ENCODE results near the gene NHS. TPM values are rescaled to one million over a fixed set of nuclear protein-coding genes. Genes with fewer than 3 reads are reported as not detected.

The NHS gene
- total RNA-seq, 1 donor from 2014 or later = 6.6 TPM

DNA sequence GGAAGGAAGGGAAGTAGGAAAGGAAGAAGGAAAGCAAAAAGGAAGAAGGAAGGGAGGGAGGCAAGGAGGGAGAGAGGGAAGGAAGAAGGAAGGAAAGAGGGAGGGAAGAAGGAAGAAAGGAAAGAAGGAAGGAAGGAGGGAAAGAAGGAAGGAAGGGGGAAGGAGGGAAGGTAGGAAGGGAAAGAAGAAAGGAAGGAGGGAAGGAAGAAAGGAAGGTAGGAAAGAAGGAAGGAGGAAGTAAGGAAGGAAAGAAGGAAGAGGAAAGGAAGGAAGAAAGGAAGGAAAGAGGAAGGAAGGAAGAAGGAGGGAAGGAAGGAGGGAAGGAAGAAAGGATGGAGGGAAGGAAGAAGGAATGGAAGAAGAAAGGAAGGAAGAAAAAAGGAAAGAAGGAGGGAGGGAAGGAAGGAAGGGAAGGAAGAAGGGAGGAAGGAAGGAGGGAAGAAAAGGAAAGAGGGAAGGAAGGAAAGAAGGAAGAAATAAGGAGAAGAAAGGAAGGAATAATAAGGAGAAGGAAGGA lies 343.7 kb downstream of the NHS start:
- FAIRE-seq = peak; percentile 54
- Histone ChIP-seq H3K4me2 (ENCODE audit: low read length) (no peak overlapping the region), H3K27ac (ENCODE audit: low read depth, low read length) (no peak overlapping the region), H3K9ac (ENCODE audit: low read length) (no peak overlapping the region), H3K79me2 (ENCODE audit: insufficient read depth, low read length) (no peaks in the 10 kb centered on the region), H3K9me3 (ENCODE audit: insufficient read depth, low read depth, low read length) (no peaks in the 10 kb centered on the region), H2AFZ (ENCODE audit: low read depth, low read length) (no peak overlapping the region), H4K20me1 (ENCODE audit: insufficient read depth, low read length) (no peaks in the 10 kb centered on the region), H3K36me3 (ENCODE audit: insufficient read depth, low read length) (no peaks in the 10 kb centered on the region), H3K4me1 (ENCODE audit: insufficient read depth, low read length) (no peaks in the 10 kb centered on the region), H3K27me3 (ENCODE audit: insufficient read depth, low read length) (no peaks in the 10 kb centered on the region), H3K4me3 (ENCODE audit: insufficient read depth, low read depth, low read length) (no peak overlapping the region)
- no peaks in the 10 kb centered on the region for H3K9me3 Mint-ChIP-seq (ENCODE audit: unreplicated experiment)
- no peak for TF ChIP-seq CTCF (IDR thresholded peaks at IDR 0.05; ENCODE audit: insufficient read depth, low read depth, low read length)
- TF ChIP-seq EZH2 (IDR thresholded peaks at IDR 0.05; ENCODE audit: insufficient read depth, low read length) = no peak
- H3K36me3 Mint-ChIP-seq (ENCODE audit: low read depth, unreplicated experiment) = peaks cover 3% of the 10 kb centered on the region
- no peak overlapping the region for H3K27ac Mint-ChIP-seq (ENCODE audit: unreplicated experiment)
- H3K4me1 Mint-ChIP-seq (ENCODE audit: low read depth, unreplicated experiment) = no peaks in the 10 kb centered on the region
- no peak for DNase-seq (ENCODE audit: low read depth)
- no peaks in the 10 kb centered on the region for H3K27me3 Mint-ChIP-seq (ENCODE audit: low read depth, unreplicated experiment)
- H3K4me3 Mint-ChIP-seq (ENCODE audit: unreplicated experiment) = no peak overlapping the region

DNA sequence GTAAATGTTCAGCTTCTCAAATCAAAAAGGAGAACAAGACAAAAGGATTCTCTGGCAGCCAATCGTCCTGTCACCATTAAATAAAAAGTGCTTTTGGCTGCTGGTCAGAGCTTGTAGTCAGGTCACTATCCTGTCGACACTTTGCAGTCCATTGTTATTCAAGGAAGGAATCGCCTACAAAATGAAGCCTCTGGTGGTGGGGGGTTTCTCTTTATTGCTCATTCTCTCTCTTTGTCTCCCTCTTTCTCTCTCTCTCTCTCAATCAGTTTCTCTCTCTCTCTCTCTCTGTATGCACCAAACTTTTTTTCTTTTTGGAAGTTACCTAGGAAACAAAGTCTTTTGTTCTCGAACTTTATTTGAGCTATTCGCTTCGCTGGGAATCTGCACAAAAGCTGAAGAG lies 344.7 kb downstream of the NHS start:
- Mint-ChIP-seq H3K36me3 (ENCODE audit: low read depth, unreplicated experiment) (peaks cover 3% of the 10 kb centered on the region), H3K27ac (ENCODE audit: unreplicated experiment) (no peak overlapping the region), H3K4me3 (ENCODE audit: unreplicated experiment) (no peak overlapping the region), H3K27me3 (ENCODE audit: low read depth, unreplicated experiment) (no peaks in the 10 kb centered on the region), H3K4me1 (ENCODE audit: low read depth, unreplicated experiment) (no peaks in the 10 kb centered on the region), H3K9me3 (ENCODE audit: unreplicated experiment) (no peaks in the 10 kb centered on the region)
- TF ChIP-seq EZH2 (IDR thresholded peaks at IDR 0.05; ENCODE audit: insufficient read depth, low read length) (no peak), CTCF (IDR thresholded peaks at IDR 0.05; ENCODE audit: insufficient read depth, low read depth, low read length) (no peak)
- FAIRE-seq (no peak), DNase-seq (ENCODE audit: low read depth) (no peak)
- H3K36me3 ChIP-seq (ENCODE audit: insufficient read depth, low read length) = no peaks in the 10 kb centered on the region
- H4K20me1 ChIP-seq (ENCODE audit: insufficient read depth, low read length) = no peaks in the 10 kb centered on the region
- H3K79me2 ChIP-seq (ENCODE audit: insufficient read depth, low read length) = no peaks in the 10 kb centered on the region
- H3K4me3 ChIP-seq (ENCODE audit: insufficient read depth, low read depth, low read length) = no peak overlapping the region
- no peaks in the 10 kb centered on the region for H3K27me3 ChIP-seq (ENCODE audit: insufficient read depth, low read length)
- H3K4me2 ChIP-seq (ENCODE audit: low read length) = no peak overlapping the region
- no peak overlapping the region for H2AFZ ChIP-seq (ENCODE audit: low read depth, low read length)
- no peak overlapping the region for H3K27ac ChIP-seq (ENCODE audit: low read depth, low read length)
- H3K9ac ChIP-seq (ENCODE audit: low read length) = no peak overlapping the region
- H3K9me3 ChIP-seq (ENCODE audit: insufficient read depth, low read depth, low read length) = no peaks in the 10 kb centered on the region
- no peaks in the 10 kb centered on the region for H3K4me1 ChIP-seq (ENCODE audit: insufficient read depth, low read length)

DNA sequence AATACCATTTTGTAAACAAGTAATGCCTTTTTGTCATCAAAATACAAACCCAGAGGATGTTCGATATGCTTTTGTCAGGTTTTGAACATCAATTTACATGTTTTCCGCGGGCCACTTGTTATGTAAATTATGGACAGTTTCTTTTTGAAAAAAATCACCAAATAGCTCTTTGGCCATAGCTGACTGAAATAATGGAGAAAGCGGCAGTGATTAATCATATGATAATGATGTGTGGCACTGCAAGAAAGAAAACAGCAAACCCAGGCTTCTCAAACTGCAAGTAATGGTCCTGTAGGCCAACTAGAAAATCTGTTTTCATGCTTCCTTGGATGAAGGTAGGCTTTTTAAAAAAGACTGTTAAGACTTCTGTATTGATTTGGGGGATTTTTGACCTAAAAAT lies 346.7 kb downstream of the NHS start:
- Histone ChIP-seq H4K20me1 (ENCODE audit: insufficient read depth, low read length) (no peaks in the 10 kb centered on the region), H3K79me2 (ENCODE audit: insufficient read depth, low read length) (no peaks in the 10 kb centered on the region), H3K27me3 (ENCODE audit: insufficient read depth, low read length) (no peaks in the 10 kb centered on the region), H3K4me3 (ENCODE audit: insufficient read depth, low read depth, low read length) (no peak overlapping the region), H3K9me3 (ENCODE audit: insufficient read depth, low read depth, low read length) (no peaks in the 10 kb centered on the region), H3K27ac (ENCODE audit: low read depth, low read length) (no peak overlapping the region), H3K9ac (ENCODE audit: low read length) (no peak overlapping the region), H2AFZ (ENCODE audit: low read depth, low read length) (no peak overlapping the region), H3K36me3 (ENCODE audit: insufficient read depth, low read length) (no peaks in the 10 kb centered on the region), H3K4me2 (ENCODE audit: low read length) (no peak overlapping the region), H3K4me1 (ENCODE audit: insufficient read depth, low read length) (no peaks in the 10 kb centered on the region)
- TF ChIP-seq EZH2 (IDR thresholded peaks at IDR 0.05; ENCODE audit: insufficient read depth, low read length) (no peak), CTCF (IDR thresholded peaks at IDR 0.05; ENCODE audit: insufficient read depth, low read depth, low read length) (no peak)
- Mint-ChIP-seq H3K4me3 (ENCODE audit: unreplicated experiment) (no peak overlapping the region), H3K4me1 (ENCODE audit: low read depth, unreplicated experiment) (no peaks in the 10 kb centered on the region), H3K9me3 (ENCODE audit: unreplicated experiment) (no peaks in the 10 kb centered on the region), H3K36me3 (ENCODE audit: low read depth, unreplicated experiment) (peaks cover 3% of the 10 kb centered on the region), H3K27ac (ENCODE audit: unreplicated experiment) (no peak overlapping the region), H3K27me3 (ENCODE audit: low read depth, unreplicated experiment) (no peaks in the 10 kb centered on the region)
- no peak for FAIRE-seq
- DNase-seq (ENCODE audit: low read depth) = no peak
